Bronchial epithelial cell (primary cell): ENCODE measurements around the gene CACNA1G. TPM values are rescaled to one million over a fixed set of nuclear protein-coding genes. Genes with fewer than 3 reads are reported as not detected.

ENCODE experiments used
- DNase-seq: peaks from one replicate; pipeline ENCODE4 v3.0.0-alpha.2; 2010; ENCODE audit warnings: low read depth
- FAIRE-seq: peaks from 2 replicates; lab custom pipeline; 2011; peaks lifted over from hg19 to GRCh38; lab: Jason Lieb, UNC
- H3K27me3 ChIP-seq: 2 replicates; pipeline ENCODE4 v1.5.1; 2011; ENCODE audit warnings: low read length; ENCODE audit not compliant: control insufficient read depth, insufficient read depth
- H3K36me3 ChIP-seq: 2 replicates; pipeline ENCODE4 v1.5.1; 2011; ENCODE audit warnings: low read length; ENCODE audit not compliant: control insufficient read depth, insufficient read depth
- H3K4me3 ChIP-seq: 2 replicates; pipeline ENCODE4 v1.5.1; 2011; ENCODE audit warnings: mild to moderate bottlenecking, low read depth, low read length, control low read depth
- CTCF ChIP-seq: IDR thresholded peaks from 2 replicates; pipeline ENCODE4 v1.5.1; 2011; ENCODE audit warnings: mild to moderate bottlenecking, moderate library complexity, low read length, control low read depth, inconsistent platforms; ENCODE audit not compliant: insufficient read depth, severe bottlenecking
- total RNA-seq: library from RNA; depleted of rRNA; stranded (reverse); fragments of >200 nt; gene quantifications from 2 replicates; pipeline ENCODE4 v1.2.1, GENCODE V29; 2014

Gene CACNA1G
- total RNA-seq, 1 donor from 2014 or later: not detected

GRCh38 chr17:50527949-50528474 lies 32.5 kb upstream of the CACNA1G start:
- Histone ChIP-seq H3K27me3 (no peaks in the 10 kb centered on the region), H3K36me3 (no peaks in the 10 kb centered on the region), H3K4me3 (no peak overlapping the region)
- TF ChIP-seq CTCF: no peak
- no peak for DNase-seq
- FAIRE-seq: no peak

- DNase-seq: no peak
- Histone ChIP-seq H3K27me3 (no peaks in the 10 kb centered on the region), H3K36me3 (no peaks in the 10 kb centered on the region), H3K4me3 (no peak overlapping the region)
- no peak for TF ChIP-seq CTCF
- no peak for FAIRE-seq
Observed at GRCh38 chr17:50529849-50530248, 30.7 kb upstream of the CACNA1G start.

GRCh38 chr17:50531428-50532025 lies 29.0 kb upstream of the CACNA1G start:
- Histone ChIP-seq H3K27me3 (no peaks in the 10 kb centered on the region), H3K4me3 (no peak overlapping the region), H3K36me3 (peaks cover 1% of the 10 kb centered on the region)
- FAIRE-seq: no peak
- no peak for DNase-seq
- no peak for TF ChIP-seq CTCF

GRCh38 chr17:50532452-50533024 lies 28.0 kb upstream of the CACNA1G start, which contains the start of gene EPN3:
TSS of gene EPN3 (plus strand) at chr17:50532735. CDS start at chr17:50536557, 3,822 bp downstream.
- FAIRE-seq (no peak), DNase-seq (peak; percentile 65)
- peaks cover 6% of the 10 kb centered on the region for H3K36me3 ChIP-seq
- peak within 1 kb of the TSS; percentile 70 for H3K4me3 ChIP-seq
- H3K27me3 ChIP-seq: no peaks in the 10 kb centered on the region
- TF ChIP-seq CTCF: peak; percentile 3

- Histone ChIP-seq H3K27me3 (no peaks in the 10 kb centered on the region), H3K4me3 (peak overlapping the region; percentile 70), H3K36me3 (peaks cover 12% of the 10 kb centered on the region)
- FAIRE-seq (no peak), DNase-seq (no peak)
- no peak for TF ChIP-seq CTCF
Observed at GRCh38 chr17:50533185-50533584, 27.3 kb upstream of the CACNA1G start.
